Ovary (tissue), 9 donors: ENCODE results near the gene YWHAH. TPM values are rescaled to one million over a fixed set of nuclear protein-coding genes. Genes with fewer than 3 reads are reported as not detected.

Source experiments
- DNase-seq, 5 donors: peaks; one replicate each; pipeline ENCODE4 v3.0.0-alpha.2; 2019 to 2020
- H3K27ac ChIP-seq, 2 donors: fragments of 200-600 bp; one replicate each; pipeline versions ENCODE4 v1.5.1 to v1.8.0; 2019 to 2022
- H3K27me3 ChIP-seq: fragments of 200-600 bp; one replicate; pipeline ENCODE4 v1.8.0; 2022
- H3K36me3 ChIP-seq: fragments of 200-600 bp; sonication (generic); one replicate; pipeline ENCODE4 v1.5.1; 2019
- H3K4me1 ChIP-seq: one replicate; pipeline ENCODE4 v1.8.1; 2013; ENCODE audit warnings: mild to moderate bottlenecking, moderate library complexity; ENCODE audit not compliant: insufficient read depth
- H3K4me3 ChIP-seq: fragments of 200-600 bp; sonication (generic); one replicate; pipeline ENCODE4 v1.5.1; 2017
- H3K9me3 ChIP-seq, 2 donors: fragments of 200-600 bp in 1 of 2; sonication (generic) in 1 of 2; one replicate each; pipeline versions ENCODE4 v1.5.1 to v1.8.1; 2013 to 2019; ENCODE audit warnings: mild to moderate bottlenecking in 1 of 2, moderate library complexity in 1 of 2
- EP300 ChIP-seq: sonication (generic); formaldehyde crosslinking; IDR thresholded peaks from one replicate; pipeline ENCODE4 v1.6.1; 2017; ENCODE audit warnings: antibody characterized with exemption
- POLR2A ChIP-seq: fragments of 450-650 bp; IDR thresholded peaks from one replicate; pipeline ENCODE4 v1.6.1; 2017; ENCODE audit warnings: antibody characterized with exemption, mild to moderate bottlenecking, moderate library complexity
- WGBS, 3 donors: extraction: QIAGEN DNeasy Blood & Tissue Kit in 1 of 3; methylation state at CpG; one replicate each; pipeline versions ENCODE4 v1.1.5 to v1.1.7; 2013 to 2017; 5-methylcytosine and 5-hydroxymethylcytosine counted together
- intact Hi-C, 4 donors: fragments of 100-400 bp; cut with DNase I; formaldehyde crosslinking; loops; one replicate each; pipeline versions ENCODE4 v1.11.0 to v1.15.1; 2022 to 2023
- polyA plus RNA-seq, 2 donors: library from polyadenylated mRNA; stranded (reverse); fragments of 200-250 nt in 1 of 2; fragments of 350-450 nt in 1 of 2; fragmentation: Illumina TruSeq in 1 of 2; extraction: RNeasy Lipid Tissue Mini Kit (QIAGEN cat#74804) in 1 of 2; gene quantifications; one replicate each; pipeline ENCODE4 v1.2.3, GENCODE V29; 2013 to 2014
- total RNA-seq, 7 donors: library from RNA; depleted of rRNA in 2 of 7; stranded (reverse); fragments of >200 nt in 2 of 7; fragmentation: NEBNext Ultra II Directional in 3 of 7; extraction: Animal tissue kit (Norgen Biotek cat#: 25700) in 3 of 7; gene quantifications; one replicate each; pipeline versions ENCODE4 v1.1.0 to v1.2.4, GENCODE V29; 2016 to 2023
- TF ChIP-seq, protein P1 (sequence below), 3 donors: fragments of 450-650 bp in 2 of 3; fragments of 200-600 bp in 1 of 3; IDR thresholded peaks; one replicate each; pipeline versions ENCODE4 v1.5.1 to v1.8.0; 2016 to 2022; ENCODE audit warnings: antibody characterized with exemption in 3 of 3, mild to moderate bottlenecking in 1 of 3
- donor health status: DM: no; HTN: no; CAD: no; lungs with moderate emphysema.
- donor health status: DM: no; HTN: no; CAD: no.
- donor health status: Bipolar disorder and iron deficiency.
- donor health status: DM: yes; HTN: yes; CAD: no.
- donor health status: DM: no; HTN: no; CAD: no.
- donor health status: DM: yes; HTN: yes; CAD: no.

YWHAH gene
- total and polyA plus RNA-seq, 9 donors, result 51.5 to 144 (median 107) TPM

- intact Hi-C loops, result loop anchor here in 2 of 4 donors (10.0 kb wide), 1 partner anchor 191 kb away; the partner anchor contains the start of genes DEPDC5 (in 2 of the 2) and PRR14L (in 2 of the 2)
- TF ChIP-seq, protein P1, sequence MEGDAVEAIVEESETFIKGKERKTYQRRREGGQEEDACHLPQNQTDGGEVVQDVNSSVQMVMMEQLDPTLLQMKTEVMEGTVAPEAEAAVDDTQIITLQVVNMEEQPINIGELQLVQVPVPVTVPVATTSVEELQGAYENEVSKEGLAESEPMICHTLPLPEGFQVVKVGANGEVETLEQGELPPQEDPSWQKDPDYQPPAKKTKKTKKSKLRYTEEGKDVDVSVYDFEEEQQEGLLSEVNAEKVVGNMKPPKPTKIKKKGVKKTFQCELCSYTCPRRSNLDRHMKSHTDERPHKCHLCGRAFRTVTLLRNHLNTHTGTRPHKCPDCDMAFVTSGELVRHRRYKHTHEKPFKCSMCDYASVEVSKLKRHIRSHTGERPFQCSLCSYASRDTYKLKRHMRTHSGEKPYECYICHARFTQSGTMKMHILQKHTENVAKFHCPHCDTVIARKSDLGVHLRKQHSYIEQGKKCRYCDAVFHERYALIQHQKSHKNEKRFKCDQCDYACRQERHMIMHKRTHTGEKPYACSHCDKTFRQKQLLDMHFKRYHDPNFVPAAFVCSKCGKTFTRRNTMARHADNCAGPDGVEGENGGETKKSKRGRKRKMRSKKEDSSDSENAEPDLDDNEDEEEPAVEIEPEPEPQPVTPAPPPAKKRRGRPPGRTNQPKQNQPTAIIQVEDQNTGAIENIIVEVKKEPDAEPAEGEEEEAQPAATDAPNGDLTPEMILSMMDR (IDR thresholded peaks at IDR 0.05), result no peak
- TF ChIP-seq POLR2A (no peak), EP300 (no peak)
- 2 to 4% (median 3%) methylated on average over 15 of the region's 15 CpGs for WGBS, 3 donors
- peak overlapping the region; percentile 95 to 96 for H3K27ac ChIP-seq
- DNase-seq, result no peak
- no peaks in the 10 kb centered on the region for H3K9me3 ChIP-seq
- H3K27me3 ChIP-seq, result no peaks in the 10 kb centered on the region
- peak overlapping the region; percentile 84 for H3K4me3 ChIP-seq
- peaks cover 6% of the 10 kb centered on the region for H3K4me1 ChIP-seq
- no peaks in the 10 kb centered on the region for H3K36me3 ChIP-seq
Measured at GRCh38 chr22:31945443-31945855, 1.1 kb downstream of the YWHAH start.

- peak overlapping the region; percentile 84 for H3K4me3 ChIP-seq
- TF ChIP-seq POLR2A (no peak), EP300 (no peak)
- TF ChIP-seq, protein P1 (IDR thresholded peaks at IDR 0.05), result no peak
- peak overlapping the region; percentile 2 to 95 for H3K27ac ChIP-seq
- H3K4me1 ChIP-seq, result peaks cover 6% of the 10 kb centered on the region
- no peaks in the 10 kb centered on the region for H3K27me3 ChIP-seq
- no peak for DNase-seq
- no peaks in the 10 kb centered on the region for H3K36me3 ChIP-seq
- intact Hi-C loops, result loop anchor here in 2 of 4 donors (10.0 kb wide), 1 partner anchor 191 kb away; the partner anchor contains the start of genes DEPDC5 (in 2 of the 2) and PRR14L (in 2 of the 2)
- no peaks in the 10 kb centered on the region for H3K9me3 ChIP-seq
- WGBS, 3 donors, result 25 to 41% (median 38%) methylated on average over 8 of the region's 8 CpGs
Measured at GRCh38 chr22:31945971-31946680, 1.8 kb downstream of the YWHAH start.

DNA sequence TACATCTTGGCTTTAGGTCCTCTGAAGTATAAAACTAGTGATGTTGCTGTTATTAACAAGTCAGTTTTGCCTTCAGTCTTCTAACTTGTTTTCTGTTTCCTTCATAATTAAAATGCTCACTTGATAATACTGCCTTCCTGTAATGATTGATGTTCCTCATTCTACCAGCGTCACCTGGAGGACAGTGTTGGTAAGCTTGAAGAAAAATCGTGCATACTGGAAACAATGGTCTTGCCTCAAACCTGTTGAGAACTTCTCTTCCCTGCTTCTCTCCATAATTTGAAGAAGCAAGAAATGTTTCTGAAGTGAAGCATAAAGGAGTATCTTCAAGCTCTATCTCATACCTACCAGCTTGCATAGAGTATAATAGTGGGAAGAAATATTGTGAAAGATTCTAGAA is 3.0 kb downstream of the YWHAH start:
- no peaks in the 10 kb centered on the region for H3K27me3 ChIP-seq
- no peak overlapping the region for H3K27ac ChIP-seq
- WGBS, 3 donors, result 33 to 34% (median 34%) methylated on average over 2 of the region's 2 CpGs
- no peak overlapping the region for H3K4me3 ChIP-seq
- no peaks in the 10 kb centered on the region for H3K9me3 ChIP-seq
- no peak for DNase-seq
- TF ChIP-seq POLR2A (no peak), EP300 (no peak)
- TF ChIP-seq, protein P1 (IDR thresholded peaks at IDR 0.05), result no peak
- intact Hi-C loops, result loop anchor here in 2 of 4 donors (10.0 kb wide), 1 partner anchor 192 kb away; the partner anchor contains the start of genes DEPDC5 (in 2 of the 2) and PRR14L (in 2 of the 2)
- peaks cover 15% of the 10 kb centered on the region for H3K4me1 ChIP-seq
- no peaks in the 10 kb centered on the region for H3K36me3 ChIP-seq

DNA sequence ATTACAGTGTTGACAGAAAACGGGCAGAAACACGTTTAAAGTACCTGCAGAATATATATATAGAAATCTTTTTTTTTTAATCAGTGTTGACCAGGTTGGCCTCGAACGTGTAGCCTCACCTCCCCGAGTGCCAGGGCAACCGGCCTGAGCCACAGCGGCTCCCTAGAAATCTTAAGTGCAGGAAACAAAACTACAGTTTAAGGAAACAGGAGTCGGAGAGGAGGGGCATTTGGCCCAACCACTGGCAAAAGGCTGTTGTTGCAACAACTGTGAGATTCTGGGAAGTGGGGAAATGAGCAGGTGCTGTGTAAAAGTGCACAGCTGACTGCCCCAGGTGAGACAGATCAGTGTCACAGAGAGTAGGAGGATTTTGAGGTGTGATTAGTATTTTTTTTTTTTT is 3.7 kb downstream of the YWHAH start:
- 67 to 77% (median 72%) methylated on average over 8 of the region's 8 CpGs for WGBS, 3 donors
- peaks cover 16% of the 10 kb centered on the region for H3K4me1 ChIP-seq
- no peaks in the 10 kb centered on the region for H3K9me3 ChIP-seq
- no peak overlapping the region for H3K4me3 ChIP-seq
- H3K36me3 ChIP-seq, result no peaks in the 10 kb centered on the region
- no peak overlapping the region for H3K27ac ChIP-seq
- intact Hi-C loops, result loop anchor here in 2 of 4 donors (10.0 kb wide), 1 partner anchor 193 kb away; the partner anchor contains the start of genes DEPDC5 (in 2 of the 2) and PRR14L (in 2 of the 2)
- no peak for TF ChIP-seq EP300
- no peak for TF ChIP-seq POLR2A
- TF ChIP-seq, protein P1 (IDR thresholded peaks at IDR 0.05), result no peak
- DNase-seq, result peak in 1 of 5 donors; percentile 23
- H3K27me3 ChIP-seq, result no peaks in the 10 kb centered on the region
